Measurements from ENCODE around the gene MROH2A.

GRCh38 chr2:233793465-233794127 lies 15.5 kb downstream of the MROH2A start:
- TF ChIP-seq POLR2AphosphoS5 (IDR thresholded peaks at IDR 0.05; ENCODE audit: low read depth, low read length) (no peak), POLR2A (IDR thresholded peaks at IDR 0.05; ENCODE audit: low read depth, low read length) (no peak), TAF1 (IDR thresholded peaks at IDR 0.05; ENCODE audit: borderline replicate concordance, low read depth, low read length) (no peak)
